A673 (cell line): Measurements from ENCODE around the gene ZBTB14. TPM values are rescaled to one million over a fixed set of nuclear protein-coding genes. Genes with fewer than 3 reads are reported as not detected.

Experiments used
- BruUV-seq: library from RNA; stranded (reverse); fragments of 400-500 nt; replicated peaks from 2 replicates; lab custom pipeline; 2021; lab: Mats Ljungman, UMichigan
- CTCF ChIA-PET: fragments of 300-600 bp; sonication (Branson Sonifier 250); formaldehyde crosslinking; loops from one replicate; lab custom pipeline; 2022; ENCODE audit warnings: antibody characterized with exemption; lab: Charles Lee
- POLR2A ChIA-PET: fragments of 300-600 bp; sonication (Branson Sonifier 250); formaldehyde crosslinking; loops from one replicate; lab custom pipeline; 2022; ENCODE audit warnings: antibody characterized with exemption; ENCODE audit not compliant: low non-redundant PET; lab: Charles Lee
- DNase-seq: peaks from one replicate; pipeline ENCODE4 v3.0.0-alpha.2; 2015; ENCODE audit warnings: low spot score
- H3K27ac ChIP-seq: fragments of 200-600 bp; sonication (generic); 2 replicates; pipeline ENCODE4 v1.5.1; 2016; ENCODE audit warnings: mixed run types, low read depth, mild to moderate bottlenecking, mixed read lengths, antibody characterized with exemption, low read length; ENCODE audit not compliant: poor library complexity, severe bottlenecking
- H3K27me3 ChIP-seq: fragments of 200-600 bp; sonication (generic); replicated peaks from 2 replicates; pipeline ENCODE4 v1.6.1; 2017; ENCODE audit warnings: mixed run types, low read depth, mild to moderate bottlenecking, mixed read lengths, antibody characterized with exemption, low read length; ENCODE audit not compliant: insufficient read depth, poor library complexity
- H3K36me3 ChIP-seq: fragments of 200-600 bp; sonication (generic); 2 replicates; pipeline ENCODE4 v1.6.1; 2016; ENCODE audit warnings: mixed run types, mild to moderate bottlenecking, mixed read lengths, antibody characterized with exemption, low read length; ENCODE audit not compliant: insufficient read depth, poor library complexity, severe bottlenecking
- H3K4me1 ChIP-seq: fragments of 200-600 bp; sonication (generic); 2 replicates; pipeline ENCODE4 v1.6.1; 2017; ENCODE audit warnings: mixed run types, mild to moderate bottlenecking, mixed read lengths, antibody characterized with exemption, low read length; ENCODE audit not compliant: insufficient read depth, poor library complexity, severe bottlenecking
- H3K4me3 ChIP-seq: fragments of 200-600 bp; sonication (generic); 2 replicates; pipeline ENCODE4 v1.5.1; 2016; ENCODE audit warnings: low read depth, mixed run types, mild to moderate bottlenecking, mixed read lengths, low read length; ENCODE audit not compliant: poor library complexity, severe bottlenecking
- H3K9me3 ChIP-seq: fragments of 200-600 bp; sonication (generic); 2 replicates; pipeline ENCODE4 v1.6.1; 2016; ENCODE audit warnings: mixed run types, low read depth, mild to moderate bottlenecking, mixed read lengths, antibody characterized with exemption, low read length; ENCODE audit not compliant: poor library complexity, severe bottlenecking
- EZH2 ChIP-seq: fragments of 200-600 bp; sonication (generic); IDR thresholded peaks from 2 replicates; pipeline ENCODE4 v1.6.1; 2017; ENCODE audit warnings: borderline replicate concordance, low read depth, mild to moderate bottlenecking, mixed read lengths, antibody characterized with exemption, low read length; ENCODE audit not compliant: poor library complexity, severe bottlenecking
- intact Hi-C: fragments of 100-400 bp; cut with micrococcal nuclease; formaldehyde crosslinking; loops from one replicate; pipeline ENCODE4 v1.10.0; 2022; ENCODE audit not compliant: unreplicated experiment
- total RNA-seq: library from RNA; stranded (reverse); gene quantifications from 2 replicates; pipeline ENCODE4 v1.2.3, GENCODE V29; 2021
- TF ChIP-seq, protein P1 (sequence below): fragments of 300-800, 200-600 bp; sonication (generic); conservative IDR thresholded peaks from 2 replicates; pipeline ENCODE4 v1.5.1; 2017; ENCODE audit warnings: low read depth, mild to moderate bottlenecking, antibody characterized with exemption, low read length, moderate library complexity, mixed read lengths

ZBTB14 gene
- total RNA-seq, 1 experiment from 2014 or later: 14.8 TPM

DNA sequence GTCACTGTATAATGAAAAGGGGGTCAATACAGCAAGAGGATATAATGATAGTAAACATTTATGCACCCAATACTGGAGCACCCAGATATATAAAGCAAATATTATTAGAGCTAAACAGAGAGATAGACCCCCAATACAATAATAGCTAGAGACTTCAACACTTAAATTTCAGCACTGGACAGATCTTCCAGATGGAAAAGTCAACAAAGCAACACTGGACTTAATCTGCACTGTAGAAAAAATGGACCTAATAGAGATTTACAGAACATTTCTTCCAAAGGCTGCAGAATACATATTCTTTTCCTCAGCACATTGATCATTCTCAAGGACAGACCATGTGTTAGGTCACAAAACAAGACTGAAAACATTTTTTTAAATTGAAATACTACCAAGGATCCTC lies 26.7 kb downstream of the ZBTB14 start:
- CTCF ChIA-PET: no interaction called here
- POLR2A ChIA-PET: no interaction called here
- intact Hi-C loops: no loop called here
- Histone ChIP-seq H3K4me3 (no peak overlapping the region), H3K36me3 (no peaks in the 10 kb centered on the region), H3K9me3 (no peaks in the 10 kb centered on the region), H3K27me3 (no peaks in the 10 kb centered on the region), H3K27ac (no peak overlapping the region), H3K4me1 (no peaks in the 10 kb centered on the region)
- TF ChIP-seq EZH2: no peak
- TF ChIP-seq, protein P1, sequence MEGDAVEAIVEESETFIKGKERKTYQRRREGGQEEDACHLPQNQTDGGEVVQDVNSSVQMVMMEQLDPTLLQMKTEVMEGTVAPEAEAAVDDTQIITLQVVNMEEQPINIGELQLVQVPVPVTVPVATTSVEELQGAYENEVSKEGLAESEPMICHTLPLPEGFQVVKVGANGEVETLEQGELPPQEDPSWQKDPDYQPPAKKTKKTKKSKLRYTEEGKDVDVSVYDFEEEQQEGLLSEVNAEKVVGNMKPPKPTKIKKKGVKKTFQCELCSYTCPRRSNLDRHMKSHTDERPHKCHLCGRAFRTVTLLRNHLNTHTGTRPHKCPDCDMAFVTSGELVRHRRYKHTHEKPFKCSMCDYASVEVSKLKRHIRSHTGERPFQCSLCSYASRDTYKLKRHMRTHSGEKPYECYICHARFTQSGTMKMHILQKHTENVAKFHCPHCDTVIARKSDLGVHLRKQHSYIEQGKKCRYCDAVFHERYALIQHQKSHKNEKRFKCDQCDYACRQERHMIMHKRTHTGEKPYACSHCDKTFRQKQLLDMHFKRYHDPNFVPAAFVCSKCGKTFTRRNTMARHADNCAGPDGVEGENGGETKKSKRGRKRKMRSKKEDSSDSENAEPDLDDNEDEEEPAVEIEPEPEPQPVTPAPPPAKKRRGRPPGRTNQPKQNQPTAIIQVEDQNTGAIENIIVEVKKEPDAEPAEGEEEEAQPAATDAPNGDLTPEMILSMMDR: no peak
- DNase-seq: no peak
- no TSS peak for BruUV-seq

DNA sequence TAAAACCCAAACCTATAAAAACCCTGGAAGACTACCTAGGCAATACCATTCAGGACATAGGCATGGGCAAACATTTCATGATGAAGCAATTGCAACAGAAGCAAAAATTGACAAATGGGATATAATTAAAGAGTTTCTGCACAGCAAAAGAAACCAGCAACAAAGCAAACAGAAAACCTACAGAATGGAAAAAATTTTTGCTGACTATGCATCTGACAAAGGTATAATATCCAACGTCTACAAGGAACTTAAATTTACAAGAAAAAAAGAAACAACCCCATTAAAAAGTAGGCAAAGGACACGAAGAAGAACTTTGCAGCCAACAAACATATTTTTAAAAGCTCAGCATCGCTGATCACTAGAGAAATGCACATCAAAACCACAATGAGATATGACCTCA lies 28.8 kb downstream of the ZBTB14 start:
- no TSS peak for BruUV-seq
- H3K4me1 ChIP-seq: no peaks in the 10 kb centered on the region
- no peaks in the 10 kb centered on the region for H3K36me3 ChIP-seq
- no peak overlapping the region for H3K27ac ChIP-seq
- ChIA-PET POLR2A (no interaction called here), CTCF (no interaction called here)
- H3K9me3 ChIP-seq: no peaks in the 10 kb centered on the region
- no peak for DNase-seq
- H3K4me3 ChIP-seq: no peak overlapping the region
- no peaks in the 10 kb centered on the region for H3K27me3 ChIP-seq
- no peak for TF ChIP-seq EZH2
- TF ChIP-seq, protein P1: no peak
- intact Hi-C loops: no loop called here

DNA sequence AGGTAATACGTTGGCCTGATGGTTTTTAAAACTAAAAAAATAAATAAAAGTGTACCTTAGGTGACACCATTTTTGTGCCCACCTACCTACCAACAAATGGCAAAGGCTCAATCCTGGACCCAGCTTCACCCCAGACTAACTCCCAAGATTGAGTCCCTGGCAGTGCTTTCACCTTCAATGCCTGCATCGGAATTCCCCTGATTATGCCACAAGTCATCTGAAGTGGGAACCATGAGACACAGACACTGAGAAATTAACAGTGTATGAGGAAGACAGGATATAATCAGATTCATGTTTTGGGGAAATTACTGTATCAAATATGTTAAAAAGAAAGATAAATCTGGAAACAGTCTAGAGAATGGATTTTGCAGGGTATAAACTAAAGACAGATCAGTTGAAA lies 41.6 kb downstream of the ZBTB14 start:
- intact Hi-C loops: no loop called here
- ChIA-PET CTCF (no interaction called here), POLR2A (no interaction called here)
- peaks cover 21% of the 10 kb centered on the region for H3K27me3 ChIP-seq
- no peaks in the 10 kb centered on the region for H3K4me1 ChIP-seq
- no peaks in the 10 kb centered on the region for H3K9me3 ChIP-seq
- no peak for DNase-seq
- H3K4me3 ChIP-seq: no peak overlapping the region
- no peak for TF ChIP-seq EZH2
- TF ChIP-seq, protein P1: no peak
- H3K36me3 ChIP-seq: no peaks in the 10 kb centered on the region
- no TSS peak for BruUV-seq
- H3K27ac ChIP-seq: no peak overlapping the region
